NCI-H128 (cell line): ENCODE measurements around the gene SOWAHC.
"Not testable (repeated sequence)": the region's sequence is repeated elsewhere in the genome, so short reads cannot be mapped to it uniquely, and the experiment has no call there.

Experiments used
- DNase-seq: peaks from one replicate; lab custom pipeline; 2025; ENCODE audit not compliant: unreplicated experiment; lab: John Stamatoyannopoulos, UW

Gene SOWAHC

DNA sequence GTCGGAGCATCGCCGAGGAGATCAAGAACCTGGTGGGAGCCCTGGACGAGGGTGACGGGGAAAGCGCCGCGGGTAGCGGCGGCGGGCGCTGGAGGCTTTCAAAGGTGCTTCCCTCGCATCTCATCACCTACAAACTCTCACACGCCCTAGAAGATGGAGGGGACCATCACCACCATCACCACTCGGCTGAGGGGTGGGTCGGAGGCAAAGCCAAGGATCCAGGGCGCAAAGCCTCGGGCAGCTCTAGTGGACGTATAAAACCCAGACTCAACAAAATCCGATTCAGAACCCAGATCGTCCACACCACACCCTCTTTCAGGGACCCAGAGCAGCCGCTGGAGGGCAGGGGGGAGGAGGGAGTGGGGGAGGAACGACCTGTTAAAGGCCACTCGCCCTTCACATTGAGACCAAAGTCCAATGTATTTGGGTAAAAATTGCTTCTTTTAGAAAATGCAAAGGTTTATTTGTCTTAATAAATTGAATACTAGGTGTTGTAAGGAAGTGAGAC is 1.5 kb downstream of the SOWAHC start:
- DNase-seq, result no peak

- no peak for DNase-seq
Observed at GRCh38 chr2:109616184-109616583, 2.0 kb downstream of the SOWAHC start.

- DNase-seq, result no peak
Observed at GRCh38 chr2:109619032-109619615, 5.0 kb downstream of the SOWAHC start.

GRCh38 chr2:109623297-109623696 is 9.1 kb downstream of the SOWAHC start:
- no peak for DNase-seq

DNA sequence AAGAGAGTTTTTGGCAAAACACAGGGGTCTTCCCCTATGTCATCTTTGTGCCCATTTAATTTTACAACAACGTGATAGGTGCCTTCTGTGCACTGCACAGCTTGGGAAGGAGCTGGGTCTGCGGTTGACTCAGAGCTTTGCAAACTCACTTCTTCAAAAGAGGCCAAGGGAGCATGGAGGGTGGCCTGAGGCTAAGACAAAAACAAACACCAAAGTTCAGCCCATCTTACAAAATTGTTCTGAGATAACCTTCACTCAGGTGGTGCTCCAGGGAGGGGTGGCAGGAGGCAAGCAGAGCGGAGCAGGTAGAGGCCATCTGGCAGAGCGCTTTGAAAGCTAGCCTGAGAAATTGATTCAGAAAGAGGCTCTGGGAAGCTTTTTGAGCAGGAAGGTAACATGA is 9.8 kb downstream of the SOWAHC start:
- no peak for DNase-seq

DNA sequence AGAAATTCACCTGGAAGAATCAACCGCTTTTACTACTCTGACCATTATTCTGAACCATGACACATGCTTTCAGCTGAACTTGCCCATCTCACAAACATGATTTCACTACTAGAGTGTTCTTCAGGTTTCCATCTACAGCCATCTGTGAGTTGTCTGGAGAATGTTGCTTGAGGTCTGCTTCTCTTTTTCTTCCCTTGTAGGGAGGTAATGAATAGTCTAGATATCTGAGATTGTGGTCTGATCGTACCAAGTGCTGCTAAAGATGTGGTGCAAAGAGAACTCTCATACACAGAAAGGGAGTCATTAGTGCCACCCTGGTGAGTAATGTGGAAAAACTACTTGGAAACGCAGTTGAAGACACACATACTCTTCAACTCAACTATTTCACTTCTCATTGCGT is 10.2 kb downstream of the SOWAHC start:
- no peak for DNase-seq

GRCh38 chr2:109628321-109628720 is 14.2 kb downstream of the SOWAHC start:
- DNase-seq, result not testable (repeated sequence)

DNA sequence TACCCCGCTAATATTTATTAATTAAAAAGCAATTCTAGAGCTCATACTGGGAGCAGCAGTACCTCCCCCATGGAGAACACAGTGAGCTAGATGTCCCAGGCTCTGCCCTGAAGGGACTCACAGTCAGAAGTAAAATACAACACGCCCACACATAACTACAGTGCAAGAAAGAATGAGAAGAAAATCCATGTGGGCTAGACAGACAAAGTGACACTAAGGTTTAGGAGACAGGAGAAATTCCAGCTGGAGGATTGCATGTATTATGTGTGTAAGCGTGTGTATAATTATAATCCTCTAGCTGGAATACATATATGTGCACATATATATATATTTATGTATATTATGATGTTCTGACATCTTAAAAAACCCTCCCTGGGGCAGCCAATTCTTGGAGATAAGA is 15.7 kb downstream of the SOWAHC start:
- DNase-seq, result no peak

- DNase-seq, result no peak
Observed at GRCh38 chr2:109630441-109631430, 16.6 kb downstream of the SOWAHC start.

DNA sequence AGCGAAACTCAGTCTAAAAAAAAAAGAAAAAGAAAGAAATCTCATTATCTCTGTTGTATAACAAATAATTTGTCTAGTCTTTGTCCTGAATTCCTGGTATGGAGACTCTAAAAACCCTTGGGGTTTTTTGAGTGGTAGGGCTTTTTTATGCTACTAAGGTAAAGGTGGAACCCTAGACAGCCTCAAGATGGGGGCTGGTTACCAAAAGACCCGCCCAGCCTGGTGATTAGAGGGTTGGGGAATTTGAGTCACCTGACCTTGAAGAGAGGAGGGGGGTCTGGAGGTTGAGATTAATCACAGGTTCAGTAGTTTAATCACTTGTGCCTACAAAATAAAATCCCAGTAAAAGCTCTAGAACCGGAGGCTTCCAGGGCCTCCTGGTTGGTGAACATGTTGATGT is 17.6 kb downstream of the SOWAHC start:
- DNase-seq, result no peak

GRCh38 chr2:109632158-109632789 is 18.1 kb downstream of the SOWAHC start:
- DNase-seq, result no peak

DNA sequence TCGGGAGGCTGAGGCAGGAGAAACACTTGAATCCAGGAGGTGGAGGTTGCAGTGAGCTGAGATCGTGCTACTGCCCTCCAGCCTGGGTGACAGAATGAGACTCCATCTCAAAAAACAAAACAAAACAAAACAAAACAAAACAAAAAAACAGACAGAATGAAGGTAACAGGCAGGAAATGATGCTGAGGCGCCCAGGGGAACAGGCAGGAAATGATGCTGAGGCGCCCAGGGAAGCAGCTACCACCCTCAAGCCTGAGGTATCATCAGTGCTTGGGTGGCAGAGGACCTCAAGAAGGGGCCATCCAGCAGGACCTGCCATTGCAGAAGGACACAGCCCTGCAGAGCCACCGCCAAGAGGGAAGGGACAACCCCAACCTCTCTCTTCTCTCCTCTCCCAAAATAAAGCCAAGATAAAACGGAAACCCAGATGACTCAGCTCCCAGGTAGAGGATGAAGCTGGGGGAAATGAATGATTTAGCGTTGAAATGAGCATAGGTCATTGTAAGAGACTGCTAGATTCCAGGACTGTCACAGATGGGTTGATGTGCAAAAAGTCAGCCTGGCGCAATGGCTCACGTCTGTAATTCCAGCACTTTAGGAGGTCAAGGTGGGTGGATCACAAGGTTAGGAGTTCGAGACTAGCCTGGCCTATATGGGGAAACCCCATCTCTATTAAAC is 19.3 kb downstream of the SOWAHC start:
- DNase-seq, result no peak

GRCh38 chr2:109635426-109636304 is 21.5 kb downstream of the SOWAHC start:
- DNase-seq, result no peak

- no peak for DNase-seq
Observed at GRCh38 chr2:109636317-109636716, 22.2 kb downstream of the SOWAHC start.

DNA sequence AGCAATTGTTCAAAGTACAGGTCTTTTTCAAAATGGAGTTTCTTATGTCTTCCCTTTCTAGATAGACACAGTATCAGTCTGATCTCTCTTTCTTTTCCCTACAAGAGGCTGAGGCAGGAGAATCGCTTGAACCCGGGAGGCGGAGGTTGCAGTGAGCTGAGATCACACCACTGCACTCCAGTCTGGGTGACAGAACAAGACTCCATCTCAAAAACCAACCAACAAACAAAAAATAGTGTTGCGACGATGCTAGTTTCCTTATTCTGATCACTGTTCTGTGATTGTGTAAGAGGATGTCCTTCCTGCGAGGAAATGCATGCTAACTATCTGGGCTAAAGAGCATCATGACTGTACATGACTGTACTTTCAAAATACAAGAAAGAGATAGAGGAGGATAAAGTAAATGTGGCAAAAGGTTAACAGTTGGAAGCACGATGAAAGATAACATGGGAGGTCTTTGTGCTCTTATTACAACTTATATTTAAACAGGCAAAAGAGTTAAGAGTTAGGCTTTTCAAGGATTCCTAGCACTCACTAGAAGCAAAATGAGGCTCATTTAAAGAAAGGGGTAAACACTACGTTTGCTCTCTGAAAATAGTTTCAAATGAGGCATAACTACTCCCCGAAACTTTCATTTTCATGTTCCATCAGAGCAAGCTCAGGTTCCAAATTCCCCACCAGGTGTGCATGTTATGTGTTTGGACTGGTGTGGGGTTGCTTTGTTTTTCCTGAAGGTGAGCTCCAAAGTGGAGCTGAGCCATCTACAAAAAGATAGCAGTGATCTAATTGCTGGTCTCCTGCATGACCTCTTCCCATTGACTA is 23.8 kb downstream of the SOWAHC start:
- no peak for DNase-seq

GRCh38 chr2:109638795-109639194 is 24.6 kb downstream of the SOWAHC start:
- DNase-seq, result no peak

- not testable (repeated sequence) for DNase-seq
Observed at GRCh38 chr2:109640000-109640399, 25.8 kb downstream of the SOWAHC start.

DNA sequence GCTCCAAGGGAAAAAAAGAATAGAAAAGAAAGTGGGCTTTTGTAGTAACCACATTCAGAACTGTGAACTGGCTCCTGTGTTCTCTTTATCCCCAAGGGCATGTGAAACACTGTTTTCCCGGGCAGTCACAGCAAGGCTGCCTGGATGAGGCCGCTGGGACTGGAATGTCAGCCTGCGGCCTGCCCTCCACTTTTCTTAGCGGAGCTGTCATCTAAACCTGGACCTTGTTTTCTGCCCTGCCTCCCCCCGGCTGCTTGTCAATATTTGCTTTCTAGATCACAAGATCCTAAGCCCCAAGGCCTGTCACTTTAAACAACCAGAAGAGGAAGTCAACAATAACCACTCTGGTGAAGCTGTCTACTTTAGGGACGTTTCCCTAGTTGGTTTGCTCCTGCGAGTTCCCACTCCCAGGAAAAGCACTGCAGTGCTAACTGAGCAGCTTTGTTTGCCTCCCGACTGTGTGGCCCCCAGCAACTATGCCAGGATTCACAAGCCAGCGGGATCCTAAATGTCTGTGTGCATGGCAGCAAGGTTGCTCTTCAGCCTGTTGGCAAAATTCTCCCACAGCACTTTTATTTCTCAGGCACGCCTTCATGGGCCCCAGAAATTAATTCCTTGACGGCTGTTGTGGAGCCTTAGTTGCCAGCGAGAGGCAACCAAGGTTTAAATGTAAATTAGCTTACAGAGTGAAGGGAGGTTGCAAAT is 30.6 kb downstream of the SOWAHC start:
- DNase-seq, result peak; percentile 8
